Measurements from ENCODE around the gene ZCCHC24.
A peak's percentile ranks its signal among the peaks of the same experiment; 100 is the strongest.

Gene ZCCHC24

DNA sequence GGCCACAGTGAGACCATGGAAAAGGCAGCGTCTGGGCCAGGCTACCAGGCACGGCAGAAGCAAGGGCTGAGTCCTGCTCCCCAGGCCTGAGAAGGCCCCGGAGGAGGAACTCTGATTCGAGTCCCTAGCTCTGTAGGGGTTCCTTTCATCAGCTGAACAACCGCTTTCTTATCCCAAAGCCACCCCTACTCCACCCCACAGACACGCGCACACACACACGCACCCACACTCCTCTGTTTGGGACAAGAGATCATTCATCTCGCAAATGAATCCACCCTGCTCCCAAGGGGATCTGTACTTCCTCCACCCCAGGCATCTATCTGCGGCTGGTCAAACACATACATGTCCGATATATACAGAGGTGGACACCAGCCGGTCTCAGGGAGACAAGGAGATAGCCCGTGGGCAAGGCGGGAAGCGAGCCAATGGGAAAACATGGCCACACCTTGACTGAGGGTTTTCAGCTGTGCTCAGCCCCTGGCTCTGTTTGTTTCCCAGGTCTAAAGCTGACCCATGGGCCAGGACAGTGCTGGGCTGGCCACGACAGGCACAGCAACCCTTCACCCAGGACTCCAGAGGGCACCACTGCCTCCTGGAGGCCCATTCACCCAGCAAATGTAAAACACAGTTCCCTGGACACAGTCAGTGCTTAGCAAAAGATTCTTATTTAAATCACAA is 7.3 kb downstream of the ZCCHC24 start:
- no peaks in the 10 kb centered on the region for H3K27me3 ChIP-seq (ENCODE audit: insufficient read depth, low read length)
- H4K12ac ChIP-seq (ENCODE audit: low read depth, low read length): no peak overlapping the region
- no peak overlapping the region for H3K18ac ChIP-seq (ENCODE audit: low read length)
- peaks cover 25 to 27% of the 10 kb centered on the region in 2 experiments for H3K4me1 ChIP-seq (ENCODE audit: control insufficient read depth in 1 of 2, insufficient read depth in 2 of 2, low read length in 2 of 2)
- no peak for DNase-seq
- no peak overlapping the region for H2AK5ac ChIP-seq (ENCODE audit: low read length)
- no peak overlapping the region for H4K8ac ChIP-seq (ENCODE audit: low read depth, low read length)
- H3K23ac ChIP-seq (ENCODE audit: low read length): no peak overlapping the region
- H3K79me1 ChIP-seq (ENCODE audit: low read length): peaks cover 3% of the 10 kb centered on the region
- no peak overlapping the region for H3K27ac ChIP-seq (ENCODE audit: low read depth, low read length)
- no peak overlapping the region for H3K4ac ChIP-seq (ENCODE audit: low read depth, low read length)
- H4K91ac ChIP-seq (ENCODE audit: low read depth, low read length): no peak overlapping the region
- H2BK12ac ChIP-seq (ENCODE audit: low read length): no peak overlapping the region
- H3K36me3 ChIP-seq (ENCODE audit: control insufficient read depth in 1 of 2, insufficient read depth in 2 of 2, low read length in 2 of 2): no peaks in the 10 kb centered on the region
- H2BK5ac ChIP-seq (ENCODE audit: low read depth, low read length, poor library complexity): no peak overlapping the region
- no peak overlapping the region for H3K4me3 ChIP-seq (ENCODE audit: low read depth, low read length)
- no CpG with 5 or more reads among the region's 16 CpGs for WGBS (ENCODE audit: extremely low coverage, insufficient coverage, insufficient read length)
- H3K79me2 ChIP-seq (ENCODE audit: control insufficient read depth, insufficient read depth, low read length, poor library complexity): no peaks in the 10 kb centered on the region
- no peak overlapping the region for H3K14ac ChIP-seq (ENCODE audit: low read length)
- no peak overlapping the region for H3K9ac ChIP-seq (ENCODE audit: low read length)
- H3K4me2 ChIP-seq (ENCODE audit: low read length): no peak overlapping the region
- H3K9me3 ChIP-seq (ENCODE audit: insufficient read depth, low read depth, low read length): no peaks in the 10 kb centered on the region
- H2BK120ac ChIP-seq (ENCODE audit: insufficient read depth, low read length, poor library complexity): no peak overlapping the region
- no peak overlapping the region for H2AFZ ChIP-seq (ENCODE audit: insufficient read depth, low read length, poor library complexity)

DNA sequence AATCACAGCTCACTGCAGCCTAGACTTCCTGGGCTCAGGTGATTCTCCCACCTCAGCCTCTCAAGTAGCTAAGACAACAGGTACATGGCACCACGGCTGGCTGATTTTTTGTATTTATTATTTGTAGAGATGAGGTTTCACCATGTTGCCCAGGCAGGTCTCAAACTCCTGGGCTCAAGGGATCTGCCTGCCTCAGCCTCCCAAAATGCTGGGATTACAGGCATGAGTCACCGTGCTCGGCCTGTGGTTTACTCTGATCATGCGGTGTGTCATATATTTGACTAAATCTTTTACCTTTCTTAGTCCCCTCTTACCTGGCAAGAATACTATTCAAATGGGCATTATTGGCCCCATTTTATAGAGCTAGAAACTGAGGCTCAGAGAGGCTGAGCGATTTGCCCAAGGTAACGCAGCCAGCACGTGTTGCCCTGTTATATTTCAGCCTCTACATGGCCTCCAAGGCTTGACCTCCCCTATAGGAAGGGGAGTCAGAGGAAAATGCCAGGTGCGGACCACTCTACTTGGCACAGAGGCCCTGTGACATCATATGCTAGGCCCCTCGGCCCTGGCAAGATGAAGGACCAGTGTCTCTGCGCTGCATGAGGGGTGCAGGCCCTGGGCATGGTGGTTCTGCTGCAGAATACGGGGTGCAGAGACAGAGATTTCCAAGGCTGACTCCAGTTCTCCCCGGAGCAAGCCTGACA is 8.2 kb downstream of the ZCCHC24 start:
- no peak overlapping the region for H3K9ac ChIP-seq (ENCODE audit: low read length)

DNA sequence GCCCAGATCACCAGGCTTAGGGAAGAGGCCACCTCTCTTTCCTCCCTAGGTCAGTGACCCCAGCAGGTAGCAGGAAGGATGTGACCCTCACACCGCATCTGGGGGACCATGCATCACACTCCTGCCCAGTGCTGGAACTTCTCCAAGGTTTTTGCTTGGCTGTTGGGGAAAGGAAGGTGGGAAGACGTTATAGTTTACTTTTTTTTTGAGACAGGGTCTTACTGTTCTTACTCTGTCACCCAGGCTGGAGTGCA is 8.6 kb downstream of the ZCCHC24 start:
- H2AK5ac ChIP-seq (ENCODE audit: low read length): no peak overlapping the region
- H3K36me3 ChIP-seq (ENCODE audit: control insufficient read depth in 1 of 2, insufficient read depth in 2 of 2, low read length in 2 of 2): no peaks in the 10 kb centered on the region
- H2AFZ ChIP-seq (ENCODE audit: insufficient read depth, low read length, poor library complexity): no peak overlapping the region
- H3K18ac ChIP-seq (ENCODE audit: low read length): no peak overlapping the region
- H3K27ac ChIP-seq (ENCODE audit: low read depth, low read length): no peak overlapping the region
- no peaks in the 10 kb centered on the region for H3K27me3 ChIP-seq (ENCODE audit: insufficient read depth, low read length)
- H3K79me1 ChIP-seq (ENCODE audit: low read length): peaks cover 3% of the 10 kb centered on the region
- no peak overlapping the region for H4K12ac ChIP-seq (ENCODE audit: low read depth, low read length)
- no peak overlapping the region for H3K4me3 ChIP-seq (ENCODE audit: low read depth, low read length)
- no peaks in the 10 kb centered on the region for H3K79me2 ChIP-seq (ENCODE audit: control insufficient read depth, insufficient read depth, low read length, poor library complexity)
- no peak overlapping the region for H3K9ac ChIP-seq (ENCODE audit: low read length)
- no peak overlapping the region for H3K4ac ChIP-seq (ENCODE audit: low read depth, low read length)
- H2BK12ac ChIP-seq (ENCODE audit: low read length): no peak overlapping the region
- no peak overlapping the region for H4K8ac ChIP-seq (ENCODE audit: low read depth, low read length)
- no peak overlapping the region for H4K91ac ChIP-seq (ENCODE audit: low read depth, low read length)
- H3K23ac ChIP-seq (ENCODE audit: low read length): no peak overlapping the region
- peaks cover 3% of the 10 kb centered on the region for H3K9me3 ChIP-seq (ENCODE audit: insufficient read depth, low read depth, low read length)
- DNase-seq: no peak
- no peak overlapping the region for H3K14ac ChIP-seq (ENCODE audit: low read length)
- H3K4me2 ChIP-seq (ENCODE audit: low read length): no peak overlapping the region
- no CpG with 5 or more reads among the region's 2 CpGs for WGBS (ENCODE audit: extremely low coverage, insufficient coverage, insufficient read length)
- no peak overlapping the region for H2BK5ac ChIP-seq (ENCODE audit: low read depth, low read length, poor library complexity)
- H3K4me1 ChIP-seq (ENCODE audit: control insufficient read depth in 1 of 2, insufficient read depth in 2 of 2, low read length in 2 of 2): peaks cover 26 to 27% of the 10 kb centered on the region in 2 experiments
- no peak overlapping the region for H2BK120ac ChIP-seq (ENCODE audit: insufficient read depth, low read length, poor library complexity)

More for the DNA sequence above, 8.2 kb downstream of the ZCCHC24 start:
- no peak for DNase-seq
- H3K4me1 ChIP-seq (ENCODE audit: control insufficient read depth in 1 of 2, insufficient read depth in 2 of 2, low read length in 2 of 2): peaks cover 26 to 27% of the 10 kb centered on the region in 2 experiments
- H3K18ac ChIP-seq (ENCODE audit: low read length): no peak overlapping the region
- no peak overlapping the region for H2BK12ac ChIP-seq (ENCODE audit: low read length)
- H3K36me3 ChIP-seq (ENCODE audit: control insufficient read depth in 1 of 2, insufficient read depth in 2 of 2, low read length in 2 of 2): no peaks in the 10 kb centered on the region
- H3K14ac ChIP-seq (ENCODE audit: low read length): no peak overlapping the region
- H2AK5ac ChIP-seq (ENCODE audit: low read length): no peak overlapping the region
- no peak overlapping the region for H3K4ac ChIP-seq (ENCODE audit: low read depth, low read length)
- no peak overlapping the region for H2BK120ac ChIP-seq (ENCODE audit: insufficient read depth, low read length, poor library complexity)
- peaks cover 3% of the 10 kb centered on the region for H3K9me3 ChIP-seq (ENCODE audit: insufficient read depth, low read depth, low read length)
- H4K12ac ChIP-seq (ENCODE audit: low read depth, low read length): no peak overlapping the region
- no peak overlapping the region for H4K91ac ChIP-seq (ENCODE audit: low read depth, low read length)
- no peaks in the 10 kb centered on the region for H3K79me2 ChIP-seq (ENCODE audit: control insufficient read depth, insufficient read depth, low read length, poor library complexity)
- no peak overlapping the region for H3K4me2 ChIP-seq (ENCODE audit: low read length)
- no peak overlapping the region for H2BK5ac ChIP-seq (ENCODE audit: low read depth, low read length, poor library complexity)
- peaks cover 3% of the 10 kb centered on the region for H3K79me1 ChIP-seq (ENCODE audit: low read length)
- H3K27ac ChIP-seq (ENCODE audit: low read depth, low read length): no peak overlapping the region
- no peak overlapping the region for H3K4me3 ChIP-seq (ENCODE audit: low read depth, low read length)
- no CpG with 5 or more reads among the region's 12 CpGs for WGBS (ENCODE audit: extremely low coverage, insufficient coverage, insufficient read length)
- H2AFZ ChIP-seq (ENCODE audit: insufficient read depth, low read length, poor library complexity): no peak overlapping the region
- H3K23ac ChIP-seq (ENCODE audit: low read length): no peak overlapping the region
- no peak overlapping the region for H4K8ac ChIP-seq (ENCODE audit: low read depth, low read length)
- H3K27me3 ChIP-seq (ENCODE audit: insufficient read depth, low read length): no peaks in the 10 kb centered on the region

DNA sequence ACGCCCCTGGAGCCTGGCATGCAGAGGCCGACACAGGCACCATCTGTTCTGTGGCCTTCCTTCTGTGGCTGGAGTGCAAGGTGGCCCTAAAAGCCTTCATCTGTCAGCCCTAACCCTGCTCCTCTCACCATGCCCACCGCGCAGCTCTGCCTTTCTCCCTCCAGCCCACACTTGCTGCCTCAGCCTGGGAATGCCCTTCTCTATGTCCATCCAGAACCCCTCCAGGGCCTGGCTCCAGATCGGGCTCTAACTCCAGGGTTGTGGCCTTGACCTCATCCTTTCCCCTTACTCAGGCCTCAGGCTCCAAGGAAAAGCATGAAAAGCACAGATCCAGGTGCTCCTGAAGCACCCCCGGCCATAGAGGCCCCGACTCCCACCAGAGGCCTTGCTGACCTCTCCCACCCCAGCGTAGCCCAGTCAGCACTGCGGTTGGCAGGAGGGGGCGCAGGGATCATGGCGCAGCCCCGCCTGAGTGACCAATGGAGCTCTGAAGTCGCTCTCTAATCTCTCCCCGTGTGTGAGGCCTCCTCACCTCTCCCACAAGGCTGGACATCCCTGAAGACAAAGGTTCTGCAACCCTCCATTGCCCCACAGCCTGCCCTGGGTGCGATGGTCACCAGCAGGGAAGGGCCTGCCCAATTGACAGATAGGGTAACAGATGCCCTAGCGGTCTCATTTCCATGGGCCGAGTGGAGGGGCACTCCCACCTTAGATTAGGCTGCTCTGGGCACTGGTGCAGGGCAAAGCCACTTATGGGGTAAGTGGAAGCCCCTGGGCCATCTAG is 9.2 kb downstream of the ZCCHC24 start:
- Histone ChIP-seq H3K27me3 (ENCODE audit: insufficient read depth, low read length) (no peaks in the 10 kb centered on the region), H2AFZ (ENCODE audit: insufficient read depth, low read length, poor library complexity) (peak overlapping the region; percentile 44), H3K14ac (ENCODE audit: low read length) (no peak overlapping the region), H4K12ac (ENCODE audit: low read depth, low read length) (no peak overlapping the region), H3K9ac (ENCODE audit: low read length) (no peak overlapping the region), H3K4me3 (ENCODE audit: low read depth, low read length) (no peak overlapping the region), H3K4me1 (ENCODE audit: control insufficient read depth in 1 of 2, insufficient read depth in 2 of 2, low read length in 2 of 2) (peaks cover 26 to 27% of the 10 kb centered on the region in 2 experiments), H3K27ac (ENCODE audit: low read depth, low read length) (no peak overlapping the region), H3K23ac (ENCODE audit: low read length) (no peak overlapping the region), H2BK5ac (ENCODE audit: low read depth, low read length, poor library complexity) (no peak overlapping the region), H3K36me3 (ENCODE audit: control insufficient read depth in 1 of 2, insufficient read depth in 2 of 2, low read length in 2 of 2) (no peaks in the 10 kb centered on the region), H3K4me2 (ENCODE audit: low read length) (no peak overlapping the region), H2BK120ac (ENCODE audit: insufficient read depth, low read length, poor library complexity) (no peak overlapping the region), H3K79me2 (ENCODE audit: control insufficient read depth, insufficient read depth, low read length, poor library complexity) (no peaks in the 10 kb centered on the region), H3K9me3 (ENCODE audit: insufficient read depth, low read depth, low read length) (peaks cover 3% of the 10 kb centered on the region), H2BK12ac (ENCODE audit: low read length) (no peak overlapping the region), H3K4ac (ENCODE audit: low read depth, low read length) (no peak overlapping the region), H4K91ac (ENCODE audit: low read depth, low read length) (no peak overlapping the region), H3K18ac (ENCODE audit: low read length) (no peak overlapping the region), H2AK5ac (ENCODE audit: low read length) (no peak overlapping the region), H3K79me1 (ENCODE audit: low read length) (peaks cover 3% of the 10 kb centered on the region), H4K8ac (ENCODE audit: low read depth, low read length) (no peak overlapping the region)
- no peak for DNase-seq
- WGBS (ENCODE audit: extremely low coverage, insufficient coverage, insufficient read length): no CpG with 5 or more reads among the region's 17 CpGs

All from trophoblast cell (in vitro differentiated cells and primary cell).